ENCODE data around the gene COL5A3.
"Not testable (repeated sequence)": the region's sequence is repeated elsewhere in the genome, so short reads cannot be mapped to it uniquely, and the experiment has no call there.

The COL5A3 gene

DNA sequence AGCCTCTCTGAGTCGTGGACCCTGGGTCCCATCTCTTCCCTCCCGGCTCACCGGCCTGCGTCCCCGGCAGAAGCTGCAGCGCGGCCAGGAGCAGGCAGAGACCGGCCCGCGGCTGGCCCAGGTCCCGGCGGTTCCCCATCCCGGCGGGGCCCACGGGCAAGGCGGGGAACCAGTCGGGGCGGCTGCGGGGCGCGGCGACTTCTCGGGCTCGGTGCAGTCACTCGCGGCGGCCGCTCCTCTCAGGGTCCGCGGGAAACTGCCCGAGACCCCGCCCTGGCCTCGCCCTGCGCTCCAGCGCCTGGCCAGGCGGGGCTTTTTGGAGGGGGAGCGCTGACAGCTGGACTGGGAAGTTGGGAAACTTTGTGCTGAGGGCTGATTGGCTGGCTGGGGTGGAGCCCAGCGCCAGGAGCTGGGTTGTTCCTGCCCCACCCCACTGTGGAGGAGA is at the start of gene COL5A3:
Gene COL5A3 (minus strand): TSS at position 258 of the 445 bp plus-strand sequence. CDS start 119 bp downstream, at position 139.
- Histone ChIP-seq H3K36me3 (ENCODE audit: insufficient read depth, low read length) (no peaks in the 10 kb centered on the region), H3K4me1 (ENCODE audit: insufficient read depth, low read length) (peaks cover 12% of the 10 kb centered on the region), H3K9me3 (ENCODE audit: control insufficient read depth, insufficient read depth, low read length) (no peaks in the 10 kb centered on the region), H3K9ac (ENCODE audit: low read depth, low read length) (peak within 1 kb of the TSS; percentile 28; the same call in 1 of the 2 replicates)

DNA sequence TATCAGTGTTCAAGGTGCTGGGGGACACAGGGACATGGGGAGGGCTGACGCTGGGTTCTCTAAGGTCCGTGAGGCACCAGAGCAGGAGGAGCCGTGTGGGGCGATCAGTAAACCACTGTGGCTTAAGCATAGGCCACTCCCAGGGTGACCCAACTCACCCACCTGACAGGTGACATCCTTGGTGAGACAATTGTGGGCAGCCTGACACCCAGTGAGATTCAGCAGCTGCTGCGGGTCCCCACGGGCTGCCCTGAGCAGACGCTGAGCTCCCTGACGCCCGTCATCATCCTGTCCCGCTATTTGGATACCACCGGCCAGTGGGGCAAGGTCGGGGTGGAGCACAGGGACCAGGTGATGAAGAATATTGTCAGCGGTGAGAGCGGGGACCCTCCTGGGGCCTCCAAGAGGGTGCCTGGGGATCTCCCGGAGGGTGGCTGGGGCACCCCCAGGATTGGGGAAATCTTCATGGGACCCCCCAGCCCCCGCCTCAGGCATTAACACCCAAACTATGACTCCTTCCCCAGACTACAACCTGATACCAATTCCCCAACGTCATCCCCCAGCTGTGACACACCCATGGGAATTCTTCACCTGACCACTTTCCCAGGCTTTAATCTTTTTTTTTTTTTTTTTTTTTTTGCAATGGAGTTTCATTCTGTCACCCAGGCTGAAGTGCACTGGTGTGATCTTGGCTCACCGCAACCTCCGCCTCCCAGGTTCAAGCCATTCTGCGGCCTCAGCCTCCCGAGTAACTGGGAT is 42.5 kb upstream of the COL5A3 start:
- Histone ChIP-seq H3K36me3 (ENCODE audit: insufficient read depth, low read length) (no peaks in the 10 kb centered on the region), H3K4me1 (ENCODE audit: insufficient read depth, low read length) (no peaks in the 10 kb centered on the region), H3K9me3 (ENCODE audit: control insufficient read depth, insufficient read depth, low read length) (no peaks in the 10 kb centered on the region), H3K9ac (ENCODE audit: low read depth, low read length) (no peak overlapping the region)

DNA sequence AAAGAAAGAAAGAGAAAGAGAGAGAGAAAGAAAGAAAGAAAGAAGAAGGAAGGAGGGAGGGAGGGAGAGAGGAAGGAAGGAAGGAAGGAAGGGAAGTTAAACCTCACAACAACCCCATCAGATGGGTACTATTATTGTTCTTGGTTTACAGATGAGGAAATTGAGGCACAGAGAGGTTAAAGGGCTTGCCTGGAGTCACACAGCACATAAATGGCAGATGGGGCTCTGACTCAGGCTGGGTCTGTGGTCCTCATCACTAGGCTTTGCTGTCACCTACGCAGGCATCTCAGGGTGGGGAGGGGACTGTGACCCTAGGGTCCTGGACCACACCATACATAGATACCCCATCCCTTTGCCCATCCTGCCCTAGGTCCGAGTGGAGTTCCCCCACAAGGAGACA is 39.3 kb upstream of the COL5A3 start:
- Histone ChIP-seq H3K4me1 (ENCODE audit: insufficient read depth, low read length) (no peaks in the 10 kb centered on the region), H3K36me3 (ENCODE audit: insufficient read depth, low read length) (no peaks in the 10 kb centered on the region), H3K9me3 (ENCODE audit: control insufficient read depth, insufficient read depth, low read length) (no peaks in the 10 kb centered on the region; the same call in 1 of the 2 replicates), H3K9ac (ENCODE audit: low read depth, low read length) (no peak overlapping the region)

DNA sequence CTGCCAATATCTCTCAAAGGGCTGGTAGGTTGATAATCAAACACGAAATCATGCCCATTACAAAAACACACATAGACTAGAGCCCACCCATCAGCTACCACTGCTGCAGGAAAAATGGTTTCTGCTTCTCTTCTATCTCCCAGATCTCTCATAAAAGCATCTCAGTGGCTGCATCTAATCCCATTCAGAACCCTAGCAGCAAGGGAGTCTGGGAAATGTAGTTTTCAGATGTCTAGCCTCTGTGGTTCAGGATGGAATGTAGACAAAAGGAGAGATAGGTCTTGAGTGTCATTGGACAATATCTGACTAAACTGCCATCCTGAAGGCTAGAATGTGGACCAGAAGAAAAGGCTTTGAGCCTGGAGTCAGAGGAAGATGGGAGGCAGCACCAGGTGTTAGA is 35.1 kb upstream of the COL5A3 start:
- Histone ChIP-seq H3K9me3 (ENCODE audit: control insufficient read depth, insufficient read depth, low read length) (no peaks in the 10 kb centered on the region; the same call in none of the 2 replicates), H3K4me1 (ENCODE audit: insufficient read depth, low read length) (no peaks in the 10 kb centered on the region), H3K36me3 (ENCODE audit: insufficient read depth, low read length) (no peaks in the 10 kb centered on the region), H3K9ac (ENCODE audit: low read depth, low read length) (no peak overlapping the region)

DNA sequence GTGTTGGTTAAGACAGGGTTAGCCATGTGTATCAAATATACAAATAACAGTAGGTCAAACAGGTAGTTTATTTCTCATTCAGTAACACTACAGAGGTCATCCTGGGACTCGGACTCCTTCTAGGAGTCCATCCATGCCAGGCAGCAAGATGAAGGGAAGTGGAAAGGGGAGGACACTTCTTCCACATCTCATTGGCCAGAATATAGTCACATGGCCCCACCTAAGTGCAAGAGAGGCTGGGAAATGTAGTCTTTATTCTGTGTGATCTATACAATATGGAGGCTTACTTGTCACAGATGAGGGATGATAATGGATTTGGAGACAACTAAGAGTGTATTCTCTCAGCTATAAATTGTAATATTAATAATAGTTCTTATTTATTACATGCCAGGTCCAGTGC is 34.1 kb upstream of the COL5A3 start:
- H3K4me1 ChIP-seq (ENCODE audit: insufficient read depth, low read length) = no peaks in the 10 kb centered on the region
- H3K9me3 ChIP-seq (ENCODE audit: control insufficient read depth, insufficient read depth, low read length) = no peaks in the 10 kb centered on the region; the same call in none of the 2 replicates
- no peaks in the 10 kb centered on the region for H3K36me3 ChIP-seq (ENCODE audit: insufficient read depth, low read length)
- H3K9ac ChIP-seq (ENCODE audit: low read depth, low read length) = no peak overlapping the region

DNA sequence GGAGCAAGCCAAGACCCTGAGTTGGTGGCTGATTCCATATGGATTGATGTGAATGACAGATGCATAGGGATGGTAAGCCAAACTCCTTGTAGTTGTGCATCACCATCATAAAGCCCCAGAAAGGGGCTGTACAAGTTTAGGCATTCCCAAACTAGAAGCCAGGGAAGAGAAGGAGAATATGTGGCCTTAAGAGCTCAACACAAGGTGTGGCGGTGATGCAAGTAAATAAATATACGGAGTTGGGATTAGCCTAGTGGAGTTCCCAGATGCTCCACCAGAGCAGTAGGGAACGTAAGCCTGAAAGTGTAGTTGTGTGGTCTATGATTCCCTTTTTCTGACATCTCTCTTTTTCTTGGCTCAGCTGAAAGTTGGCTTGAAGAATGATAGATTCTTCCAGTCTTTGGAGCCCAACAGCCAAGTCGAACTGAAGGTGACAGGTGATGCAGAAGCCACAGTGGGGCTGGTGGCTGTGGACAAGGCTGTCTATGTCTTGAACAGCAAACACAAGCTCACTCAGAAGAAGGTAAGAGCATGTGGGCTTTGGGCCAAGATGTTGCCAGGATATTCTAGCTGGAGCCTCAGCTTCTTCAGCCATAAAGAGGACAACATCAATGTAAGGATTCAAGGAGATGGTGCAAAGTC is 33.1 kb upstream of the COL5A3 start:
- H3K36me3 ChIP-seq (ENCODE audit: insufficient read depth, low read length) = no peaks in the 10 kb centered on the region
- H3K4me1 ChIP-seq (ENCODE audit: insufficient read depth, low read length) = no peaks in the 10 kb centered on the region
- H3K9ac ChIP-seq (ENCODE audit: low read depth, low read length) = no peak overlapping the region
- H3K9me3 ChIP-seq (ENCODE audit: control insufficient read depth, insufficient read depth, low read length) = no peaks in the 10 kb centered on the region; the same call in none of the 2 replicates

DNA sequence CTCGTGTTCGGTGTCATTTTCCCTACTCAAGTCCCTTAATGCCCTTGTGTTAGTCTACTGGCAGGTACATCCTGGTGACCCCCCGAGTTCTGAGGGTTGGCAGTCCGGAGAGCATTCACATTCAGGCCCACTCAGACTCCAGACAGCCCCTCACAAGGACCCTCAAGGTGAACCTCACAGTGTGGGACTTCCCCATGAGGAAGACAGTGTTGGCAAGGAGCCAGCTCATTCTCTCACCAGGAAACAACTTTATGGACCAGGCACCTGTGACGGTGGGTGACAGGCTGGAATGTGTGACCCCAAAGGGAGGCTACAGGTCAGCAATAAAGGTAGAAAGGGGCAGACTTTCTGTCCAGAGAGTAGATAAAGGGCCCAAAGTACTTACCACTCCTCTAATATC is 27.5 kb upstream of the COL5A3 start:
- no peak overlapping the region for H3K9ac ChIP-seq (ENCODE audit: low read depth, low read length)
- no peaks in the 10 kb centered on the region; the same call in 1 of the 2 replicates for H3K9me3 ChIP-seq (ENCODE audit: control insufficient read depth, insufficient read depth, low read length)
- no peaks in the 10 kb centered on the region for H3K36me3 ChIP-seq (ENCODE audit: insufficient read depth, low read length)

DNA sequence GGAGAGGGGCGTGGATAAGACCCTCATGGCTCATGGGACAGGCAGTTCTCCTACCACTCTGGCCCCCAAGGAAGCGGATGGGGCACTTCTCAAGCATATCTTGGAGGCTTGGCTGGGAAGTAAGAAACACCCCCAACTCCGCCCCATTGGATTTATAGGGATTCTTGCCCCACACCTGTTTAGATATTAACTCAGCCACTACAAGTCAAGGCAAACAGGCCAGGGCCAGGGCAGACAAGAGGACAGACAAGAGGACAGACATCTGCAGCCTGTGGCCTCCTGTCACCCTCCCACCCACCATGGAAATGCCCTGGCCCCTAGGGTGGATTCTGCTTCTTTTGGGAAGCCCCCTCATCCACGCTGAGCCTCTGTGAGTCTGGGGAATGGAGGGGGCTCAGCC is 27.1 kb upstream of the COL5A3 start:
- Histone ChIP-seq H3K4me1 (ENCODE audit: insufficient read depth, low read length) (no peaks in the 10 kb centered on the region), H3K9ac (ENCODE audit: low read depth, low read length) (no peak overlapping the region), H3K9me3 (ENCODE audit: control insufficient read depth, insufficient read depth, low read length) (no peaks in the 10 kb centered on the region; the same call in 1 of the 2 replicates), H3K36me3 (ENCODE audit: insufficient read depth, low read length) (no peaks in the 10 kb centered on the region)

More for the DNA sequence above, 27.5 kb upstream of the COL5A3 start:
- no peaks in the 10 kb centered on the region for H3K4me1 ChIP-seq (ENCODE audit: insufficient read depth, low read length)

DNA sequence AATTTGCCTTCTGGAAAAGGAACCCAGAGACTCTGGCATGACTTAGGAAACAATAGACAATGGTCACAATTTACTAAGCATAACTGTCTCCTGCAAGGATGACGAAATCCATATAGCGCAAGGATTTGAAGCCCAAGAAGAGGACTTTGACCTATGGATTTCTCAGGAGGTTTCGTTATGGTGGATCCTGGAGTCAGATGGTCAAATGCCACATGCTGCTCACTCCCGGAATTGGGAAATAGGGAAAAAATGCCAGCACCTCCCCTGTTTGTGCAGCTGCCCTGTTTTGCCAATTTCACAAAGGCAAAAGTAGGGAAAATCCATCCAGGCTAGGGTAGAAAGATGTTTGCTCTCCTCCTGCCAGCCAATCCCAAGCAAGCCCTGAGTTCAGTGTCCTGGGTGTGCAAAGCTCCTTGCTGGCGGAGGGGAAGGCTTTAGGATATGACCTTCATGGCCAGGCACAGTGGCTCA is 26.3 kb upstream of the COL5A3 start:
- Histone ChIP-seq H3K9me3 (ENCODE audit: control insufficient read depth, insufficient read depth, low read length) (no peaks in the 10 kb centered on the region; the same call in 1 of the 2 replicates), H3K36me3 (ENCODE audit: insufficient read depth, low read length) (no peaks in the 10 kb centered on the region), H3K4me1 (ENCODE audit: insufficient read depth, low read length) (no peaks in the 10 kb centered on the region), H3K9ac (ENCODE audit: low read depth, low read length) (no peak overlapping the region)

DNA sequence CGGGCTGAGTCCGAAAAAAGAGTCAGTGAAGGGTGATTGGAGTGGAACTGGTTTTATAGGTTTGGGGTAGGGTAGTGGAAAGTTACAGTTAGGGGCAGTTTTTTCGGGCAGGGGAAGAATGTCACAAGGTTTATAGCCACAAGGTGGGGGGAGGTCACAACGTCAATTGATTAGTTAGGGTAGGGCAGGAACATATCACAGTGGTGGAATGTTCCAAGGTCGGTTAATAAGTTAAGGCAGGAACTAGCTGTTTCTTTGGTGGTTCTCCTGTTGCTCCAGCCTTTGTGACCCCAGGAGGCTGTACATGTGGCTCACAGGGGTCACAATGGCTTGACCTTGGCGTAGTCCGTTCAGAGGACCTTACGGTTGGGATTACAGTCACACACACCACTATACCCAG is 23.3 kb upstream of the COL5A3 start:
- no peaks in the 10 kb centered on the region for H3K36me3 ChIP-seq (ENCODE audit: insufficient read depth, low read length)
- H3K9me3 ChIP-seq (ENCODE audit: control insufficient read depth, insufficient read depth, low read length) = no peaks in the 10 kb centered on the region
- no peaks in the 10 kb centered on the region for H3K4me1 ChIP-seq (ENCODE audit: insufficient read depth, low read length)
- no peak overlapping the region for H3K9ac ChIP-seq (ENCODE audit: low read depth, low read length)

DNA sequence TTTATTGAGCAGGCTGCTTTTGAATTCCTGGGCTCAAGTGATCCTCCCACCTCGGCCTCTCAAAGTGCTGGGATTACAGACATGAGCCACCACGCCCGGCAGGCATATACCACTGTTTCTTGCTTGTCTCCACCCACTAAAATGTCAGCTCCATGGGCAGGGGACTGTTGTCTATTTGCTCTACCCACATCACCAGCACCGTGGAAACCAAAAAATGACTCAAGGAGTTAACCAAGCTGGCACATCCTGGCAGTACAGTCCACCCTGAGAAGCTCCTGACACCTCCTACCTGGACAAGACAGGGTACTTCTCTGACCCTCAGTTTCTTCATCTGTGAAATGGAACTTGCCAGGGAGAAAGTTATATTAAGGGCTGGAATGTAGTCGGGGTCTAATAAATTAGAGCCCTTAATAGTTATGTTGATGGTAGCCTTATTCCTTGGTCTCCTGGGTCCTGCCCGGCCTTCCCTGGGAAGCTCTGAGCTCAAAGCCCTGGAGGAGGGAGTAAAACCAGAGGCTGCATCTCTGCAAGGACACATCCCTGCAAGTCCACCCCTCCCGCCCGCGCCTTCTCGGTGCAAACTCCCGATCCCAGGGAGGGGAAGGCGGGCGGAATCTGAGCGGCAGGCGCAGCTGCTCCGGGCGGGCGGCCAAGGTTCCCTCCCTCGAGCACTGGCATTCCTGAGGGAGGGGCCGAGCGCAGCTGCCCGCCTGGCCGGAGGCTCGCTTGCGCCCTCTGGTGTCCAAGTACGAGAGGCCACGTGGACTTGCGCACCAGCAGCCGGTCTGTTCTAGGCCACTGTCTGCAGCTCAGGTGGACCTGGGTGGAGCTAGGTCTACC is 17.1 kb upstream of the COL5A3 start:
- Histone ChIP-seq H3K4me1 (ENCODE audit: insufficient read depth, low read length) (no peaks in the 10 kb centered on the region), H3K9ac (ENCODE audit: low read depth, low read length) (no peak overlapping the region), H3K36me3 (ENCODE audit: insufficient read depth, low read length) (no peaks in the 10 kb centered on the region), H3K9me3 (ENCODE audit: control insufficient read depth, insufficient read depth, low read length) (no peaks in the 10 kb centered on the region)

DNA sequence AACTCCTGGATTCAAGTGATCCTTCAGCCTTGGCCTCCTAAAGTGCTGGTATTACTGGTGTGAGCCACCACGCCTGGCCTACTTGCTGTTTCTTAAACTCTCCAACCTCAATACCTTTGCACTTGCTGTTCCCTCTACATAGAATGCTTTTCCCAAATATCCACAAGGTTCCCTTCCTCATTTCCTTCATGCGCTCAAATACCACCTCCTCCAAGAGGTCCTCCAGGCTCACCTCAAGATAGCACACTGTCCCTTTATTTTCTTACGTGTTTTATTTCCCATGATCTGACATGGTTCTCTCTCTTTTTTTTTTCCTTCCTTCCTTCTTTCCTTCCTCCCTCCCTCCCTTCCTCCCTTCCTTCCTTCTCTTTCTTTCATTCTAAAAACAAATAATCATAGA is 16.4 kb upstream of the COL5A3 start:
- H3K9me3 ChIP-seq (ENCODE audit: control insufficient read depth, insufficient read depth, low read length) = no peaks in the 10 kb centered on the region
- H3K9ac ChIP-seq (ENCODE audit: low read depth, low read length) = no peak overlapping the region
- H3K4me1 ChIP-seq (ENCODE audit: insufficient read depth, low read length) = no peaks in the 10 kb centered on the region
- no peaks in the 10 kb centered on the region for H3K36me3 ChIP-seq (ENCODE audit: insufficient read depth, low read length)

DNA sequence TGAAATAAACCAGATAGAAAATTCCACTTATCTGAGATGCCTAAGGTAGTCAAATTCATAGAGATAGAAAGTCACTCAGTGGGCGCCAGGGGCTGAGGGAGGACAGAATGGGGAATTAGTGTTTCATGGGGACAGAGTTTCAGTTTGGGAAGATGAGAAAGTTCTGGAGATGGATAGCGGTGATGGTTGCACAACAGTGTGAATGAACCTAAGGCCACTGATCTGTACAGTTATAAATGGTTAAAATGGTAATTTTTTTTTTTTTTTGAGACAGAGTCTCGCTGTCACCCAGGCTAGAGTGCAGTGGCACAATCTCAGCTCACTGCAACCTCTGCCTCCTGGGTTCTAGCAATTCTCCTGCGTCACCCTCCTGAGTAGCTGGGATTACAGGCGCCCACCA is 12.8 kb upstream of the COL5A3 start:
- not testable (repeated sequence) for H3K9me3 ChIP-seq (ENCODE audit: control insufficient read depth, insufficient read depth, low read length); H3K4me1 ChIP-seq (ENCODE audit: insufficient read depth, low read length)

DNA sequence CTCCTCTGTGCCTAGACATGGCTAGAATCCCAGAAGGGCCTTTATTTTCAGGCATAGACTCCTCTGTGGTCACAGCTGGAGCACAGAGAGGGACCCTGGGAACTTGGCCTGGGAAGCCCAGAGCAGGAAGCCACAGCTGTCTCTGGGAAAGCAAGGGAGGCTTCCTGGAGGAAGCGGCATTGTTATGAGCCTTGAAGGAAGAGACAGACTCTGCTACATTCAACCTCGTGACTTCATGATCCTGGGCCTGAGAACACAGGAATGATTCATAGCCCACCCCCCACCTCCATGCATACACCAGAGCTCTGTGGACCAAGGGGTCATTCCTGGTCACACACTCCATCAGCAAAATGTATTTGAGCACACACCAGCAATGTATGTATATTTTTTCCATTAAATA is 11.6 kb upstream of the COL5A3 start:
- no peaks in the 10 kb centered on the region for H3K4me1 ChIP-seq (ENCODE audit: insufficient read depth, low read length)
- no peak overlapping the region for H3K9ac ChIP-seq (ENCODE audit: low read depth, low read length)
- H3K36me3 ChIP-seq (ENCODE audit: insufficient read depth, low read length) = no peaks in the 10 kb centered on the region

More for the DNA sequence above, 12.8 kb upstream of the COL5A3 start:
- H3K36me3 ChIP-seq (ENCODE audit: insufficient read depth, low read length); H3K9ac ChIP-seq (ENCODE audit: low read depth, low read length): not testable (repeated sequence)

More for the DNA sequence above, 11.6 kb upstream of the COL5A3 start:
- no peaks in the 10 kb centered on the region for H3K9me3 ChIP-seq (ENCODE audit: control insufficient read depth, insufficient read depth, low read length)

All from ES-I3 (cell line).